Measurements from ENCODE around the gene PNO1.
"Not testable (repeated sequence)": the region's sequence is repeated elsewhere in the genome, so short reads cannot be mapped to it uniquely, and the experiment has no call there.

PNO1 gene

GRCh38 chr2:68157002-68157401, 686 bp upstream of the PNO1 start:
- no peak for DNase-seq (ENCODE audit: low read depth)

DNA sequence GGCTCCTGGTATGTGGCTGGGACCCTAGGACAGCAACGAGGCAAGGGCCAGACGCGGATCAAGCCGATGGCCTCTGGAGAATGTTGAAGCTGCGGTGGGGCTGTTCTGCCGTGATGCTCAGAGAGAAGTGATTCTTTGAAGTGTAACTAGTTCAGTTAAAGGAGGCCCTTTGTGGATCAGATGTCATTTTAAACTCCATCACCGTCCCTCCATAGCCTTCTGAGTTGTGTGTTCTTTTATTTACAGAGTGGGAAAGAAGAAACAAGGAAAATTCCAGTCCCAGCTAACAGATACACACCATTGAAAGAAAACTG, 403 bp downstream of the PNO1 start:
- no peak for DNase-seq (ENCODE audit: low read depth)

GRCh38 chr2:68163641-68164040, 6.0 kb downstream of the PNO1 start:
- no peak for DNase-seq (ENCODE audit: low read depth)

- DNase-seq (ENCODE audit: low read depth): no peak
Observed at GRCh38 chr2:68167186-68167585, 9.5 kb downstream of the PNO1 start.

DNA sequence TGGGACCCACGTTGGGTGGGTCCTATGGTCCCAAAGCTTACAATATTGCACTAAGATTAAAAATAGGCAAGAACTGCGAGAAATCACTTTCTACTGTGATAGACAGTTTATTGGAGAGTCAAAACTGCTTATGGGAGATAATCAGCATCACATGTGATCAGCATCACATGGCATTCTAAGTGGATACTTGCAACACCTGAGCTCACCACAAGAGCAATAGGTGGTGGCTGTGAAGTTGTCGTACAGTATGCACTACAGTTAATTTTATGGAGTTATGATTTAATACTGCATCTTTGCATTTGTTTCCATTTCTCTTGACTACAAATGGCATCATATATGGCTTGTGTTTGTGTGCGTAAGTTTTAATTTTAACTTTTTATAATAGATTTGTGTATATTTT, 11.6 kb downstream of the PNO1 start:
- no peak for DNase-seq (ENCODE audit: low read depth)

DNA sequence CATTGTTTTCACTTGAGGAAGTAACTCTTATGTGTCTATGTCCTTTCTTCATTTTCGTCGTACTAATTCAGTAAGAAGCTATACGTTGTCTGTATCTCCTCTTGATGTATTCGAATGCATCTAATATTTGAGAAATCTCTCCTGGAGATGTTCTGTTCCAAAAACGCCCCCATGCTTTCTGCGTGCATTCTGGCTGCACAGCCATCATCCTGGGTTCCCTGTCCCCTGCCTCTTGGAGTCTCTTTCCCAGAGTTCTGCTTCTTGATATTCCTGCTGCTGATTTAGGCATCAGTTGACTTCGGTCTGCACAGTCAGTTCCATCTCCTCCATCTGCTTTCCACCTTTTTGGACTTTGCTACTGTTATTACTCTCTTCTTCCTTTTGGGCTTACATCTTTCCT, 13.5 kb downstream of the PNO1 start:
- no peak for DNase-seq (ENCODE audit: low read depth)

DNA sequence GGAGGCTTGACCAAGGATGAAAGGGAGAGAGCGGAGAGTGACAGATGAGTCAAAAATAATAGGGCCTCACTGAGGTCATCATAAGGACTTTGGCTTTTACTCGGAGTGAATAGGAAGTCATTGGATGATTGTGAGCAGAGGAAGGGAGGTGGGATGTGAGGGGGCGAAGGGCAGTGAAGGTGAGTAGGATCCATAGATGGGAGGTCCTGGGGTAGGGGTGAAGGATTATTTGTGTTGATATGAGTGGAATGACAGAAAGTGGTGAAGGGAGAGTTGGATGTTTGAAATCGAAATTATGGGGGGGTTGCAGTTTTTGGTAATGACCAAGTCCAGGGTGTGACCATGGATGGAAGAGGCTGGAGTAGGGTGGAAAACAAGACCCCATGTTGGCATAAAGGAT, 14.0 kb downstream of the PNO1 start:
- no peak for DNase-seq (ENCODE audit: low read depth)

DNA sequence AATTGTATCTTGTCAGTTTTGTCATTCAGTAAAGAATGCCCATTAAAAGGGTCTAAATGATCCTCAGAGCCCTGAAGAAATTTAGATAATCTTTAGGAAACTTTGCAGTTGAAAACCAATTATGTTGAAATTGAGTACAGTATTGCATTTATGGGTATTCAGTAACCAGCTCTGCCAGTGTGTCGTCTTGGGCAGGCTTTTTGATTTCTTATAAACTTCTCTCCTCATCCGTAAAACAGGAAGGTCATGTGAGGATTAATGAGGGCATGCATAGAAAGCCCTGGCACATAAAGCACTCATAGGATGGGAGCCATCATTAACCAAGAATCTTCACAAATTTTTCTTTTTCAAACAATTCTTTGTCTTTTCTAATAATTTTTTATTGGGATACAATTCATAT, 14.8 kb downstream of the PNO1 start:
- no peak for DNase-seq (ENCODE audit: low read depth)

DNA sequence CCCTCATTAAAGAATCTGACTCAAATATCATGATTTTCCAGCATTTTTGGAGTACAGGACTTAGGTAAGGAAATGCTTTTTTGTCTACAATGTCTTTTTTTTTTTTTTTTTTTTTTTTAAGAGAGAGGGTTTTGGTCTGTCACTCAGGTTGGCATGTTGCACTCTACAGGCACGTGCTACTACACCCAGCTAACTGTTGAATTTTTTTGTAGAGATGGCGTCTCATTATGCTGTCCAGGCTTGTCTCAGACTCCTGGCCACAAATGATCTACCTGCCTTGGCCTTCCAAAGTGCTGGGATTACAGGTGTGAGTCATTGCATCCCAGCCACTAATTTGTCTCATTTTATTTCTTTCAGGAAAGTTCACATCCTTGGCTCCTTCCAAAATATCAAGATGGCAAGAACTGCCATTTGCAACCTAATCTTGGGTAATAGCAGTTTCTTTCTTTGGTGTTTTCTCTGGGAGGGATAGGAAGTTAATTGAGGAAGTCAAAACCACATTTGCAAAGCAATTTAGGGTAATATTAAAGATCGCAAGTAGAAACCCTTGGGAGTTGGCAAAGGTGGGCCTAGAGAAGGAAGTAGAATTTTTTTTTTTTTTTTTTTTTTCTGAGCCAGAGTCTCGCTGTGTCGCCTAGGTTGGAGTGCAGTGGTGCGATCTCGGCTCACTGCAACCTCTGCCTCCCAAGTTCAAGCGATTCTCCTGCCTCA, 15.5 kb downstream of the PNO1 start:
- no peak for DNase-seq (ENCODE audit: low read depth)

GRCh38 chr2:68175210-68175609, 17.5 kb downstream of the PNO1 start:
- DNase-seq (ENCODE audit: low read depth): not testable (repeated sequence)

DNA sequence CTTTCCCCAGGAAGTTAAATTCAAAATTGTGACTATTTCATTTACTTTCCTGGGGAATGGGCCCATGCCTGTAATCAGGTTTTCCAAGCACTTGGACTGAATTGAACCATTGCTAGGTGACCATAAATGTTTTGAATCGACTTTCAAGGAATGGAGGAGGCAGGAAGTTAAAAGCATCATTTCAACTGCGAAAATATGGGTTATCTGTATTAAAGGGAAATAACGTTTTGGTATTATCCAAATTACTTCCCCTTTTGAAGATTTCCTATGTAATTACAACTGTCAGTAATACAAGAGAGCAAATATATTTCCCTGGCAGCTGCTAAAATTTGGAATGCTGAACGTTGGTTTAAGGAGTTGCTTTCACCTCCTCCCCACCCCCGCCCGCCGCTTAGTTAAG, 19.0 kb downstream of the PNO1 start:
- DNase-seq (ENCODE audit: low read depth): no peak

- DNase-seq (ENCODE audit: low read depth): no peak
Observed at GRCh38 chr2:68177541-68177940, 19.9 kb downstream of the PNO1 start.

GRCh38 chr2:68178432-68178831, 20.7 kb downstream of the PNO1 start:
- no peak for DNase-seq (ENCODE audit: low read depth)

DNA sequence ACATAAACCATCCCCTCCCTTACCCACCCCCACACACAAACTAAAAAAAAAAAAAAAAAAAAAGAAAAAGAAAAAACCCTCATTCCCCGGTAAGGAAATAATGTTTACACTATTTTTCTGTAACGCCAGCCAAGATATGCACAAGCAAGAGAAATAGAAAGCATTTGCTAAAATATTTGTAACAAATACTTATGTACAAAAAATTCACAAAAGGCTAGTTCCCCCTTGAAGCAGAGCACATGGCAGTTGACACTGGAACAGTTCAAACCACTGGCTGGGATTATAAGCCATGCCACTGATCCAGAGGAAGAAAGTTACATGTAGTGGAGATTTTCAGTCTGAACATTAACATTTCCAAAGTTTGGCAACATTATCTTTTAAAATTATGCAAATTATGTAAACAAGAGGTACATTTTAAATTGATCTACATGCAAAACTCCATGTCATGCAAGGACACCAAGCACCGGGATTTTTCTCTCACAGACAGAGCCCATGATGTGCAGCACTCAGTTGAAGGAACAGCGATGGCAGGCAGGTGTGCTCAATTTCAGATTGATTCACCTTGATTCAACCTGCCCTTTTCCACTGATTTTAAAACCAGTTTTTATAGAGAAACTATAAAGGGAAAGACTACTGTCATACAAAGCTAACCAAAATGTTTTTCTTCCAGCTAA, 21.4 kb downstream of the PNO1 start:
- DNase-seq (ENCODE audit: low read depth): no peak

- no peak for DNase-seq (ENCODE audit: low read depth)
Observed at GRCh38 chr2:68182902-68183301, 25.2 kb downstream of the PNO1 start.

GRCh38 chr2:68185541-68186164, 28.0 kb downstream of the PNO1 start:
- DNase-seq (ENCODE audit: low read depth): peak; percentile 38

- no peak for DNase-seq (ENCODE audit: low read depth)
Observed at GRCh38 chr2:68187329-68187728, 29.6 kb downstream of the PNO1 start.

DNA sequence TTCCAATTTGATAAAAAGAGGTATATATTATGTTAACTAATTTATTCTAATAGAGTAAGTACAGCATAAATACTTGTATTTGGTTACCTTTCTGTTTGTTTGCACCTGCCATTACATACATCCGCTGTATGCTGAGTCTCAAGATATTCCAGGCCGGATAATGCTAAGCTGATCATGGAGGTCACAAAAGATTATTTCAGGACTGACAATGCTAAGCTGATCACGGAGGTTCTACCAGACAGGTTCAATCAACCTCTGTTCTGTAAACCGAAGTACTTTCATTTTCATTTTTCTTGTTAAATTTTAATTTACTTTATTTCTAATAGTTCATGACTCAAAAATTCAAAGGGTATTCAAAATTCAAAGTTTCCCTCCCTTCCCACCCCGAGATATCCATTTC, 31.1 kb downstream of the PNO1 start:
- DNase-seq (ENCODE audit: low read depth): no peak

DNA sequence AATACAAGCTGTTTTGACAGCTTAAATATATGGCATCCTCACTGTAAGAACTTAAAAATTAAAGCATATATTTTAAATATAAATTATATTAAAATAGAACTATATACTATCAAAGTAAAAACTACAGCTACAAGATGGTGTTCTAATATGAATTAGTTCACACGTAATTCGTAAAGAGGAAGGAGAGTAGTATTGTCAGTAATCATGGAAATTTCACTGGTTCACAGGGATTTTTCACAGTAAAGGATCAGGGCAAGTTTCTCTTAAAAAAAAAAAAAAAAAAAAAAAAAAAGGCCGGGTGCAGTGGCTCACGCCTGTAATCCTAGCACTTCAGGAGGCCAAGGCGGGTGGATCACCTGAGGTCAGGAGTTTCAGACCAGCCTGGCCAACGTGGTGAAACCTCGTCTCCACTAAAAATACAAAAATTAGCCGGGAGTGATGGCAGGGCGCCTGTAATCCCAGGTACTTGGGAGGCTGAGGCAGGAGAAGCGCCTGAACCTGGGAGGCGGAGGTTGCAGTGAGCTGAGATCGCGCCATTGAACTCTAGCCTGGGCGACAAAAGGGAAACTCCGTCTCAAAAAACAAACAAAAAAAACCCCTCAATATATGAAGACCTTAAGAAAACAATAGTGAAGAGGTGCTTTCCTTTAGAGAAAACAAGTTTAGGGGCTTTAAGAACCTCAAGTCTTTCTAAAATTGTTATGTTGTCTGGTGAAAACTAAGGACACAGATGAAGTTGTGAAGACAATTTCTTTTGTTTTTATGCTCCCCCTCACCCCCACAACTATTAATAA, 32.5 kb downstream of the PNO1 start:
- DNase-seq (ENCODE audit: low read depth): no peak

- no peak for DNase-seq (ENCODE audit: low read depth)
Observed at GRCh38 chr2:68190991-68191731, 33.5 kb downstream of the PNO1 start.

GRCh38 chr2:68193144-68193543, 35.5 kb downstream of the PNO1 start:
- no peak for DNase-seq (ENCODE audit: low read depth)

DNA sequence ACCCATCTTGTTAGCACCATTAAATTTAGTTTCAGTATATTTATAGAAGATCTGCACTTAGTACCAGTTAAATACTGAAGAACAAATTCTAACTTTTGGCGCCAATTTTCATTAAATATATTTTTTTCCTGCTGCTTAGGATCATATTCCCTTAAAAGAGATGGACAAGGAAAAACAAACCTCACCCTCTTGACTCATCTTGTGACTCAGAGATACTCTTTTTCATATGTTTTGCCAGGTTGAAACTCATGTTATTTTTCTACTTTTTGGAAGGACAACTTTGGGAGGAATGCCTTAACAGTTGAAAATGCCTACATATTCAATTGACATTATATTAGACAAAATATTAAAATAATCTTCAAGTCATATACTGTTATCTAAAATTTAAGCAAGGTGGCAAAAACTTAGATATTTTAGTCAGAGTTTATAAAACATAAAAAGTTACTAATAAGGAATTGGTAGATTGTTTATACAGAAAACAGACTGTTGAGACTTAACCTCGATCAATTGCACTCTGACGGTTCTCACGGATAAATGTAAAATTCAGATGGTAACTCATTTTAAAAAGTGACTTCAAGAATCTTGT, 36.2 kb downstream of the PNO1 start:
- no peak for DNase-seq (ENCODE audit: low read depth)

Measured in stimulated activated CD8-positive, alpha-beta memory T cell treated with anti-CD3 and anti-CD28 coated beads, Interleukin-4, amount 100 ng/mL, for 24 hours (primary cell).